ENCODE results near the gene ST13. TPM values are rescaled to one million over a fixed set of nuclear protein-coding genes. Genes with fewer than 3 reads are reported as not detected.
"Not testable (repeated sequence)": the region's sequence is repeated elsewhere in the genome, so short reads cannot be mapped to it uniquely, and the experiment has no call there.

The ST13 gene
- total RNA-seq, 1 donor from 2014 or later: 289 TPM

DNA sequence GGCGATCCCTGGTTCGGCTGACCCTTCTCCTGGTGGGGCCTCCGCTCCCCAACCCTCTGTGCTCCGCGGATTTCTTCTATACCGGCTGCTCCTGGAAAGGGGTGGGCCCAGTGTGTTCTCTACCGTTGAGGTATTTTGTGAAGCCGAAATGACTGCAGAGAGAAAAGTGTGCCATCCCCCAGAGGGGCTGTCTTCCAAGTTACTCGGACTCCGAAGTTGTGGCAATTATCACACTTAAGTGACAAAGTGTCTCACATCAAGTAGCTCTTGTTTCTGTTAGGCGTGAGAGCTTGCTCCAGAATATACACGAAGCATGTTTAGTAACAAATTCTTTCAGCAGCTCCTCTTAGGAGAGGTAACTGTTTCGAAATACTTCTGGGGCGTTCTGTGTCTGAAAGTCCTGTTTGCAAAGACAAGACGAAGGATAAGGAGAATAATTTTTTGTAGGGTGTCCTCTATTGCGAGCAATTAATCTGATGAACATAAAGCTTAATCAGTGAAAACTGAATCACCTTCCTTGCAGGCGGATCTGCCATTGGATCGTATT is 943 bp upstream of the ST13 start:
- peak; percentile 84 for DNase-seq (ENCODE audit: extremely low spot score, unreplicated experiment)
- Mint-ChIP-seq H3K27ac (ENCODE audit: unreplicated experiment) (peak overlapping the region; percentile 100), H3K36me3 (ENCODE audit: unreplicated experiment) (peaks cover 10% of the 10 kb centered on the region), H3K4me3 (ENCODE audit: unreplicated experiment) (peak overlapping the region; percentile 97), H3K4me1 (ENCODE audit: unreplicated experiment) (peaks cover 47% of the 10 kb centered on the region), H3K9me3 (ENCODE audit: unreplicated experiment) (no peaks in the 10 kb centered on the region), H3K27me3 (ENCODE audit: unreplicated experiment) (no peaks in the 10 kb centered on the region)
- TF ChIP-seq CTCF (IDR thresholded peaks at IDR 0.05): no peak

GRCh38 chr22:40855979-40856512 is 393 bp downstream of the ST13 start:
- TF ChIP-seq CTCF (IDR thresholded peaks at IDR 0.05): no peak
- Mint-ChIP-seq H3K27me3 (ENCODE audit: unreplicated experiment) (no peaks in the 10 kb centered on the region), H3K4me1 (ENCODE audit: unreplicated experiment) (peaks cover 55% of the 10 kb centered on the region), H3K36me3 (ENCODE audit: unreplicated experiment) (peaks cover 1% of the 10 kb centered on the region), H3K4me3 (ENCODE audit: unreplicated experiment) (peak overlapping the region; percentile 97), H3K27ac (ENCODE audit: unreplicated experiment) (peak overlapping the region; percentile 100), H3K9me3 (ENCODE audit: unreplicated experiment) (no peaks in the 10 kb centered on the region)
- DNase-seq (ENCODE audit: extremely low spot score, unreplicated experiment): no peak

DNA sequence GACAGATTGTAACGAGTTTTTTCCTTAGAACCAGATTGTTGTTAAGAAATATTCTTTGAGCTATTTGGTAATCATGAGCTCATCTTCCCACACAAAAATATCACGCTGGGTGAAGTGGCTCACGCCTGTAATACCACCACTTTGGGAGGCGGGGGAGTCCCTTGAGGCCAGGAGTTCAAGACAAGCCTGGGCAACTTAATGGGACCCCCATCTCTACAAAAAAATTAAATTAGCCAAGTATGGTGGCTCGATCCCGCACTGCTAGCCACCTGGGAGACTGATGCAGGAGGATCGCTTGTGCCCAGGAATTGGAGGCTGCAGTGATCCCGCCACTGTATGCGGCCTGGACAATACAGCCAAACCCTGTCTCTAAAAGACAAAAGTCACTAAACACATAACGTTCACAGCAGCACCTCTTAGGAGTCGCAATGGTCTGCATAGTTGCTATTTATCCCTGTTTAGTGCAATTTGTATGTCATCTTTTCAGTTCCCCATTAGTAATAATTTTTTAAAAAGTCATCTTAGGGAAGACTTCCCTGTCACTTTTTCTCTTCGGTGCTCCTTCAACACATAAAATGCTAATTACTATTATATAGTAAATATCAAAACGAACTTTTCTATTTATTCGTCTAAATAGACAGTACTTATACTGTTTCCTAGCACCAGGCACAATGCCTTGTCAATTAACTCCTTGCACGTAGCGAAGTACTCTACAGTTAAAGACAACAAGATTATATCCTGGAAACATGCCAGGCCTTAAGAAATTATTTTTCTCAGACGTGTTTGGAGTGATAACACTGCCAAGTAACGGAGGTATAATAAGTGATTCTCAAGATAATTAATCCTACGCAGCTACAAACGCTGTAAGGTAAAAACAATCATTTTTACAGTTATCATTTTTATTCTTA is 1.1 kb downstream of the ST13 start:
- no peaks in the 10 kb centered on the region for H3K9me3 Mint-ChIP-seq (ENCODE audit: unreplicated experiment)
- peaks cover 2% of the 10 kb centered on the region for H3K36me3 Mint-ChIP-seq (ENCODE audit: unreplicated experiment)
- no peak for TF ChIP-seq CTCF (IDR thresholded peaks at IDR 0.05)
- no peak for DNase-seq (ENCODE audit: extremely low spot score, unreplicated experiment)
- no peaks in the 10 kb centered on the region for H3K27me3 Mint-ChIP-seq (ENCODE audit: unreplicated experiment)
- H3K27ac Mint-ChIP-seq (ENCODE audit: unreplicated experiment): peak overlapping the region; percentile 100
- peak overlapping the region; percentile 97 for H3K4me3 Mint-ChIP-seq (ENCODE audit: unreplicated experiment)
- peaks cover 56% of the 10 kb centered on the region for H3K4me1 Mint-ChIP-seq (ENCODE audit: unreplicated experiment)

- Mint-ChIP-seq H3K27ac (ENCODE audit: unreplicated experiment) (no peak overlapping the region), H3K36me3 (ENCODE audit: unreplicated experiment) (peaks cover 9% of the 10 kb centered on the region), H3K27me3 (ENCODE audit: unreplicated experiment) (no peaks in the 10 kb centered on the region), H3K4me1 (ENCODE audit: unreplicated experiment) (peaks cover 53% of the 10 kb centered on the region), H3K9me3 (ENCODE audit: unreplicated experiment) (no peaks in the 10 kb centered on the region), H3K4me3 (ENCODE audit: unreplicated experiment) (peak overlapping the region; percentile 97)
- DNase-seq (ENCODE audit: extremely low spot score, unreplicated experiment): no peak
- no peak for TF ChIP-seq CTCF (IDR thresholded peaks at IDR 0.05)
Observed at GRCh38 chr22:40853961-40854360, 2.5 kb downstream of the ST13 start.

GRCh38 chr22:40853333-40853732 is 3.1 kb downstream of the ST13 start:
- TF ChIP-seq CTCF (IDR thresholded peaks at IDR 0.05): no peak
- Mint-ChIP-seq H3K4me1 (ENCODE audit: unreplicated experiment) (peaks cover 49% of the 10 kb centered on the region), H3K9me3 (ENCODE audit: unreplicated experiment) (no peaks in the 10 kb centered on the region), H3K27me3 (ENCODE audit: unreplicated experiment) (no peaks in the 10 kb centered on the region), H3K27ac (ENCODE audit: unreplicated experiment) (peak overlapping the region; percentile 29), H3K36me3 (ENCODE audit: unreplicated experiment) (peaks cover 12% of the 10 kb centered on the region), H3K4me3 (ENCODE audit: unreplicated experiment) (peak overlapping the region; percentile 97)
- DNase-seq (ENCODE audit: extremely low spot score, unreplicated experiment): no peak

DNA sequence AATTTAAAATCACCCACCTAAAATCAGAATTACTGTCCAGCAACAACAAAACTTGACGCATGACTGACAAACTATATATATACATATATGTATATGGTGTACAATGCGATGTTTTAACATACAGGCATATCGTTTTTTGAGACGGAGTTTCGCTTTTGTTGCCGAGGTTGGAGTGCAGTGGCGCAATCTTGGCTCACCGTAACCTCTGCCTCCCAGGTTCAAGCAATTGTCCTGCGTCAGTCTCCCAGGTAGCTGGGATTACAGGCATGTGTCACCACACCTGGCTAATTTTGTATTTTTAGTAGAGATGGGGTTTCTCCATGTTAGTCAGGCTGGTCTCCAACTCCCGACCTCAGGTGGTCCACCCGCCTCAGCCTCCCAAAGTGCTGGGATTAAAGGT is 10.6 kb downstream of the ST13 start:
- H3K36me3 Mint-ChIP-seq (ENCODE audit: unreplicated experiment): peaks cover 50% of the 10 kb centered on the region
- H3K4me1 Mint-ChIP-seq (ENCODE audit: unreplicated experiment); H3K9me3 Mint-ChIP-seq (ENCODE audit: unreplicated experiment): not testable (repeated sequence)

More for the DNA sequence above, 10.6 kb downstream of the ST13 start:
- not testable (repeated sequence) for DNase-seq (ENCODE audit: extremely low spot score, unreplicated experiment); H3K27me3 Mint-ChIP-seq (ENCODE audit: unreplicated experiment); H3K4me3 Mint-ChIP-seq (ENCODE audit: unreplicated experiment); H3K27ac Mint-ChIP-seq (ENCODE audit: unreplicated experiment)

Measured in osteocyte (in vitro differentiated cells).